SK-N-SH (cell line): ENCODE measurements around the gene RASGEF1B.

Experiments
- CTCF ChIP-seq: fragments of 200-600 bp; sonication (generic); IDR thresholded peaks from 2 replicates; pipeline ENCODE4 v1.6.1; 2017; ENCODE audit warnings: antibody characterized with exemption, mild to moderate bottlenecking, moderate library complexity
- EZH2phosphoT487 ChIP-seq: fragments of 200-600 bp; sonication (generic); IDR thresholded peaks from 2 replicates; pipeline ENCODE4 v1.6.1; 2017; ENCODE audit warnings: low read depth, mixed run types, mild to moderate bottlenecking, antibody characterized with exemption, moderate library complexity, borderline replicate concordance
- RAD21 ChIP-seq: IDR thresholded peaks from 2 replicates; pipeline ENCODE4 v1.6.1; 2012; ENCODE audit warnings: mild to moderate bottlenecking, low read length
- ZBTB33 ChIP-seq: IDR thresholded peaks from 2 replicates; pipeline ENCODE4 v1.4.0; 2012; ENCODE audit warnings: low read depth, borderline replicate concordance

- TF ChIP-seq CTCF (no peak), EZH2phosphoT487 (no peak), RAD21 (no peak), ZBTB33 (no peak)
Observed at GRCh38 chr4:81429031-81429430, 42.7 kb downstream of the RASGEF1B start.
